NK-92 (cell line): Measurements from ENCODE around the gene NYAP1.
"Not testable (repeated sequence)": the region's sequence is repeated elsewhere in the genome, so short reads cannot be mapped to it uniquely, and the experiment has no call there.

Experiments used
- DNase-seq: peaks from one replicate; lab custom pipeline; 2025; ENCODE audit not compliant: unreplicated experiment; lab: John Stamatoyannopoulos, UW

NYAP1 gene

GRCh38 chr7:100483722-100484672 is at the start of gene NYAP1:
Gene NYAP1 (plus strand): TSS chr7:100483927. CDS start chr7:100485312, 1,385 bp downstream.
- no peak for DNase-seq

GRCh38 chr7:100434297-100435144 is 49.2 kb upstream of the NYAP1 start:
- DNase-seq, result no peak

- DNase-seq, result no peak
Observed at GRCh38 chr7:100435401-100436304, 48.1 kb upstream of the NYAP1 start.

DNA sequence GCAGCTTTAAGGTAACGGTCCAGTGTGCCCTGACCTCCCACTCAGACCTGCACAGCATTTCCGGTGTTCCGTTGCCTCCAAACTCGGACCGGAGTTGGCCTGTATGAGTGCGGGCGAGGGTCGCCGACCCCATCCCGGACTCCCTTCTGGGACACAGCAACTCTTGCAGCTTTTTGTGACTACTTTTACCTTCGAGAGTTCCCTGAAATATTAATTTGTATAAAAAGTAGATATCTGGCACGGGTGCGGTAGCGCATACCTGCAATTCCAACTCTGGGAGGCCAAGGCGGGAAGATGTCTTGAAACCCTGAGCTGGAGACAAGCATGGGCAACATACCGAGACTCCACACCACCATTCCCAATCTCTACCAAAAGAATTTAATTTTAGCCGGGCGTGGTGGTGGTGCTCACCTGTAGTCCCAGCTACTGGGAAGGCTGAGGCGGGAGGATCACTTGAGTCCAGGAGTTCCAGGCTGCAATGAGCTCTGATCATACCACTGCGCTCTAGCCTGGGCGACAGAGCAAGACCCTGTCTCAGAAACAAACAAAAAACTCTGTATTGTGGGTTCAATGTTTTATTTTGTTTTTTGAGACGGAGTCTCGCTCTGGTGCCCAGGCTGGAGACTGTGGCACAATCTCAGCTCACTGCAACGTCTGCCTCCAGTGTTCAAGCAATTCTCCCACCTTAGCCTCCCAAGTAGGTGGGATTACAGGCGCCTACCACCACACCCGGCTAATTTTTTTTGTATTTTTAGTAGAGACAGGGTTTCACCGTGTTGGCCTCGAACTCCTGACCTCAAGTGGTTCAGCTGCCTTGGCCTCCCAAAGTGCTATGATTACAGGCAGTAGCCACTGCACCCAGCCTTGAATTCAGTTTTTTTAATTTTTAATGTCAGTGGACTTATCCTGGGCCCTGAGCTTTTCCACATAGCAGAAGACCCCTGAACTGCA is 46.3 kb upstream of the NYAP1 start:
- DNase-seq, result no peak

GRCh38 chr7:100438172-100438571 is 45.6 kb upstream of the NYAP1 start:
- no peak for DNase-seq

DNA sequence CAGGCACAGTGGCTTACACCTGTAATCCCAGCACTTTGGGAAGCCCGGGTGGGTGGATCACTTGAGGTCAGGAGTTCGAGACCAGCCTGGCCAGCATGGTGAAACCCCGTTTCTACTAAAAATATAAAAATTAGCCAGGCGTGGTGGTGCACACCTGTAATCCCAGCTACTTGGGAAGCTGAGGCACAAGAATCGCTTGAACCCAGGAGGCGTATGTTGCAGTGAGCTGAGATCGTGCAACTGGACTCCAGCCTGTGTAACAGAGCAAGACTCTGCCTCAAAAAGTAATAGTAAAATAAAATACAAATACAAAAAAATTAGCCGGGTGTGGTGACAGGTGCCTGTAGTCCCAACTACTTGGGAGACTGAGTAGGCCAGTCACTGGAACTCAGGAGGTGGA is 45.0 kb upstream of the NYAP1 start:
- not testable (repeated sequence) for DNase-seq

GRCh38 chr7:100439244-100439643 is 44.5 kb upstream of the NYAP1 start:
- DNase-seq, result not testable (repeated sequence)

- DNase-seq, result no peak
Observed at GRCh38 chr7:100441641-100442535, 41.8 kb upstream of the NYAP1 start.

DNA sequence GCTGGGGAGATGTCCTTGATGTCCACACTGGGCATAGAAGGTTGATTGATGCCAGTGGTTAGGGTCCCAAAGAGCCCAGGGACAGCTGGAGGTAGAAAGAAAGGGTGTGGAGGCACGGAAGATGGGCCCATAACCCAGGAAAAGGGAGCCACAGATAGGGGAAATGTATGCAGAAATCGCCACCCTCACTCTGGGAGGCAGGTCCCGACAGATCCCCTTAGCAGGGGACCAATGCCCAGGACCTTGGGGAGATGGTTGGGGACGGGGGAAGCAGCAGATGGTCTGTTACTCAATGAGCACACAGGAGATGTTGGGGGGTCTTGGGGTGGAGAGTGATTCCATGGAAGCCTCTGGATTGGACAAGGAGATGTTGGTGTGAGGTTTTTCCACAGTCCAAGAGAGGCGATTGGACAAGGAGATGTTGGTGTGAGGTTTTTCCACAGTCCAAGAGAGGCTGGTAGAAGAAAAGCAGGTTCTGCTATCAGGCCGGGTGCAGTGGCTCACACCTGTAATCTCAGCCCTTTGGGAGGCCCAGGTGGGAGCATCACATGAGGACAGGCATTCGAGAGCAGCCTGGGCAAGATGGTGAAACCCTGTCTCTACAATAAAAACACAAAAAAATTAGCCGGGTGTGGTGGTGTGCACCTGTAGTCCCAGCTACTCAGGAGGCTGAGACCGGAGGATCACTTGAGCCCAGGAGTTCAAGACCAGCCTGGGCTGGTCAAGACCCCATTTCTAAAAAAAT is 40.5 kb upstream of the NYAP1 start:
- DNase-seq, result no peak

GRCh38 chr7:100444311-100445278 is 39.1 kb upstream of the NYAP1 start:
- DNase-seq, result no peak

GRCh38 chr7:100446040-100446439 is 37.7 kb upstream of the NYAP1 start:
- no peak for DNase-seq

GRCh38 chr7:100447363-100447762 is 36.4 kb upstream of the NYAP1 start:
- not testable (repeated sequence) for DNase-seq

- DNase-seq, result no peak
Observed at GRCh38 chr7:100449190-100449795, 34.4 kb upstream of the NYAP1 start.

DNA sequence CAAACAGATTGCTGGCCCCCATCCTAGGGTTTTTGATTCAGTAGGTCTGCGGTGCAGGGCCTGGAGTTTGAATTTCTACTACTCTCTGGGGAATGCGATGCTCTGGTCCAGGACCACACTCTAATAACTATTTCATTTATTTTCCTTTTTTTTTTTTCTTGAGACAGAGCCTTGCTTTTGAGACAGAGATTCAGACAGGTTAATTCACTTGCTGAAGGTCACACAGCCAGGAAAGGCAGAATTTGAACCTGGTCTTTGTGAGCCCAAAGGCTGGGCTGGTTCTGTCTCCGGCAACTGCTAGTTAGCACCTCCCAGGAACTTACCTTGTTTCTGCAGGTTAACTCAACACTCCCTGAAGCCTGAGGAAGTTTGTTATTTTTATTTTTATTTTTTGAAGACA is 31.2 kb upstream of the NYAP1 start:
- DNase-seq, result no peak

GRCh38 chr7:100453854-100454253 is 29.9 kb upstream of the NYAP1 start:
- DNase-seq, result not testable (repeated sequence)

DNA sequence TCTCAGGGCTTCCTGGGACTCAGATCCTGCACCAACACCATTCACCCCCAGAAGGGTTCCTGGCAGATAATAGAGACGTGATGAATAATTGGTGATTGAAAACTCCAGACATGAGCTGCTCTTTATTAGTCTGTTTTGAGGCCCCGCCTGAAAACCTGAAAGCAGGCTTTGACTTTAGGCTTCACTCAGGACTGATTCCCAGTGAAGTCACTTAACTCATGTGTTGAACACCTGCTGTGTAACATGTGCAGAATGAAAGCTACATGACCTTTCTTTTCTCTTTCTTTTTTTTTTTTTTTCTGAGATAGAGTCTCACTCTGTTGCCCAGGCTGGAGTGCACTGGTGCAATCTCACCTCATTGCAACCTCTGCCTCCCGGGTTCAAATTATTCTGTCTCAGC is 28.5 kb upstream of the NYAP1 start:
- DNase-seq, result no peak
